ENCODE results near the gene DGCR2.
A peak's percentile ranks its signal among the peaks of the same experiment; 100 is the strongest.
"Not testable (repeated sequence)": the region's sequence is repeated elsewhere in the genome, so short reads cannot be mapped to it uniquely, and the experiment has no call there.

Gene DGCR2

GRCh38 chr22:19107730-19108074 lies 14.5 kb downstream of the DGCR2 start:
- no peak for DNase-seq

GRCh38 chr22:19106886-19107729 lies 15.1 kb downstream of the DGCR2 start:
- DNase-seq = no peak

- peak in 2 of 4 experiments; percentile 15 to 16 for DNase-seq
These were observed 16.1 kb downstream of the DGCR2 start for GRCh38 chr22:19105867-19106802.

GRCh38 chr22:19105456-19105855 lies 16.8 kb downstream of the DGCR2 start:
- DNase-seq = no peak

GRCh38 chr22:19103880-19104821 lies 18.1 kb downstream of the DGCR2 start:
- no peak for DNase-seq

GRCh38 chr22:19098157-19098556 lies 24.1 kb downstream of the DGCR2 start:
- no peak for DNase-seq

- DNase-seq = peak in 1 of 4 experiments; percentile 13
These were observed 24.7 kb downstream of the DGCR2 start for GRCh38 chr22:19097518-19097917.

- DNase-seq = no peak
These were observed 25.7 kb downstream of the DGCR2 start for GRCh38 chr22:19096555-19096954.

GRCh38 chr22:19094393-19094997 lies 27.7 kb downstream of the DGCR2 start:
- no peak for DNase-seq

- DNase-seq = no peak
These were observed 29.5 kb downstream of the DGCR2 start for GRCh38 chr22:19092725-19093124.

- no peak for DNase-seq
These were observed 31.6 kb downstream of the DGCR2 start for GRCh38 chr22:19090586-19091127.

GRCh38 chr22:19090183-19090582 lies 32.0 kb downstream of the DGCR2 start:
- no peak for DNase-seq

GRCh38 chr22:19088866-19089595 lies 33.2 kb downstream of the DGCR2 start:
- no peak for DNase-seq

GRCh38 chr22:19086896-19087295 lies 35.3 kb downstream of the DGCR2 start:
- DNase-seq = peak; percentile 18 to 60 (median 54)

- DNase-seq = peak; percentile 29 to 69 (median 57)
These were observed 35.8 kb downstream of the DGCR2 start for GRCh38 chr22:19086417-19086816.

- peak; percentile 66 to 85 (median 76) for DNase-seq
These were observed 36.9 kb downstream of the DGCR2 start for GRCh38 chr22:19085233-19085718.

- DNase-seq = not testable (repeated sequence)
These were observed 37.6 kb downstream of the DGCR2 start for GRCh38 chr22:19084586-19084985.

- not testable (repeated sequence) for DNase-seq
These were observed 38.1 kb downstream of the DGCR2 start for GRCh38 chr22:19084126-19084525.

GRCh38 chr22:19082793-19083192 lies 39.4 kb downstream of the DGCR2 start:
- DNase-seq = no peak

- no peak for DNase-seq
These were observed 40.1 kb downstream of the DGCR2 start for GRCh38 chr22:19082101-19082500.

- DNase-seq = no peak
These were observed 40.9 kb downstream of the DGCR2 start for GRCh38 chr22:19081351-19081750.

Data from suppressor macrophage (primary cell).